Stomach (tissue), 4 donors: Measurements from ENCODE around the gene EIF5.

Source experiments
- CTCF ChIP-seq, 7 experiments: fragments of 450-650 bp in 4 of 7; fragments of 200-600 bp in 3 of 7; sonication (generic) in 3 of 7; IDR thresholded peaks; one replicate each; pipeline ENCODE4 v1.5.1; 2016 to 2019; ENCODE audit warnings: antibody characterized with exemption in 7 of 7, control low read depth in 2 of 7, mild to moderate bottlenecking in 1 of 7
- EP300 ChIP-seq: sonication (generic); formaldehyde crosslinking; IDR thresholded peaks from one replicate; pipeline ENCODE4 v1.6.1; 2017; ENCODE audit warnings: antibody characterized with exemption
- POLR2A ChIP-seq, 4 donors: fragments of 450-650 bp; IDR thresholded peaks; one replicate each; pipeline ENCODE4 v1.6.1; 2016; ENCODE audit warnings: antibody characterized with exemption in 4 of 4, control low read depth in 2 of 4, mild to moderate bottlenecking in 1 of 4, moderate library complexity in 1 of 4
- POLR2AphosphoS5 ChIP-seq, 3 donors: sonication (generic); formaldehyde crosslinking; IDR thresholded peaks; one replicate each; pipeline ENCODE4 v1.6.1; 2016; ENCODE audit warnings: antibody characterized with exemption in 3 of 3

GRCh38 chr14:103308717-103309616, 25.1 kb upstream of the EIF5 start:
- TF ChIP-seq CTCF (IDR thresholded peaks at IDR 0.05) (no peak), POLR2AphosphoS5 (IDR thresholded peaks at IDR 0.05) (no peak), POLR2A (IDR thresholded peaks at IDR 0.05) (no peak), EP300 (no peak)
